Tibial artery (tissue), 4 donors: Measurements from ENCODE around the gene UCP3.

ENCODE experiments used
- DNase-seq, 2 donors: peaks; one replicate each; pipeline ENCODE4 v3.0.0-alpha.2; 2019
- H3K27ac ChIP-seq, 2 donors: fragments of 200-600 bp; sonication (generic) in 1 of 2; 1 replicate in 1 of 2; 2 replicates in 1 of 2; pipeline ENCODE4 v1.5.1; 2018 to 2019; ENCODE audit warnings: mild to moderate bottlenecking in 1 of 2
- H3K27me3 ChIP-seq, 2 donors: fragments of 200-600 bp; sonication (generic) in 1 of 2; one replicate each; pipeline versions ENCODE4 v1.5.1 to v1.6.0; 2016 to 2019
- H3K36me3 ChIP-seq, 3 donors: fragments of 200-600 bp; sonication (generic) in 2 of 3; one replicate each; pipeline ENCODE4 v1.5.1; 2016 to 2019; ENCODE audit warnings: mild to moderate bottlenecking in 2 of 3
- H3K4me1 ChIP-seq, 4 donors: fragments of 200-600 bp; sonication (generic) in 2 of 4; 1 replicate in 3 of 4; 2 replicates in 1 of 4; pipeline ENCODE4 v1.5.1; 2016 to 2019
- H3K4me3 ChIP-seq, 2 donors: fragments of 200-600 bp; sonication (generic) in 1 of 2; 1 replicate in 1 of 2; 2 replicates in 1 of 2; pipeline ENCODE4 v1.5.1; 2018 to 2019; ENCODE audit warnings: mild to moderate bottlenecking in 2 of 2
- H3K9me3 ChIP-seq, 3 donors: fragments of 200-600 bp; sonication (generic) in 1 of 3; one replicate each; pipeline ENCODE4 v1.5.1; 2016 to 2019
- CTCF ChIP-seq, 2 experiments: fragments of 200-600 bp in 1 of 2; fragments of 450-650 bp in 1 of 2; IDR thresholded peaks; one replicate each; pipeline ENCODE4 v1.5.1; 2017 to 2019; ENCODE audit warnings: antibody characterized with exemption in 2 of 2, mild to moderate bottlenecking in 1 of 2, moderate library complexity in 1 of 2
- intact Hi-C: fragments of 100-400 bp; cut with DNase I; formaldehyde crosslinking; loops from one replicate; pipeline ENCODE4 v1.15.0; 2023; ENCODE audit warnings: low total_unique reads

UCP3 gene

GRCh38 chr11:73981051-73981805 is 27.7 kb downstream of the UCP3 start:
- Histone ChIP-seq H3K4me1 (peaks cover 0 to 25% (median 15%) of the 10 kb centered on the region in 4 donors), H3K4me3 (peak overlapping the region; percentile 57 to 62), H3K36me3 (peaks cover 0 to 33% (median 10%) of the 10 kb centered on the region in 3 donors), H3K27ac (peak overlapping the region; percentile 85 to 86), H3K27me3 (no peaks in the 10 kb centered on the region), H3K9me3 (no peaks in the 10 kb centered on the region)
- intact Hi-C loops = loop anchor here (5.0 kb wide), 1 partner anchor 36 kb away; no protein-coding TSS in a partner anchor
- DNase-seq = no peak
- TF ChIP-seq CTCF (IDR thresholded peaks at IDR 0.05) = no peak

- Histone ChIP-seq H3K27ac (peak overlapping the region in 1 of 2 donors; percentile 6), H3K4me1 (peaks cover 0 to 25% (median 15%) of the 10 kb centered on the region in 4 donors)
Measured at GRCh38 chr11:73980001-73980961, 28.6 kb downstream of the UCP3 start.

GRCh38 chr11:73978576-73979086 is 30.3 kb downstream of the UCP3 start:
- intact Hi-C loops = no loop called here
- no peak for DNase-seq
- peaks cover 0 to 57% (median 14%) of the 10 kb centered on the region in 3 donors for H3K36me3 ChIP-seq
- H3K4me1 ChIP-seq = peaks cover 0 to 12% (median 4%) of the 10 kb centered on the region in 4 donors
- no peak for TF ChIP-seq CTCF (IDR thresholded peaks at IDR 0.05)
- H3K4me3 ChIP-seq = no peak overlapping the region
- no peaks in the 10 kb centered on the region for H3K27me3 ChIP-seq
- H3K27ac ChIP-seq = no peak overlapping the region
- no peaks in the 10 kb centered on the region for H3K9me3 ChIP-seq

More at GRCh38 chr11:73980001-73980961, 28.6 kb downstream of the UCP3 start:
- TF ChIP-seq CTCF (IDR thresholded peaks at IDR 0.05) = no peak
- peaks cover 0 to 42% (median 14%) of the 10 kb centered on the region in 3 donors for H3K36me3 ChIP-seq
- H3K4me3 ChIP-seq = no peak overlapping the region
- DNase-seq = peak; percentile 41 to 73
- intact Hi-C loops = loop anchor here (5.0 kb wide), 1 partner anchor 37 kb away; no protein-coding TSS in a partner anchor
- H3K9me3 ChIP-seq = no peaks in the 10 kb centered on the region
- no peaks in the 10 kb centered on the region for H3K27me3 ChIP-seq

- H3K27me3 ChIP-seq = no peaks in the 10 kb centered on the region
- H3K4me3 ChIP-seq = no peak overlapping the region
- intact Hi-C loops = no loop called here
- no peak for DNase-seq
- peaks cover 0 to 57% (median 14%) of the 10 kb centered on the region in 3 donors for H3K36me3 ChIP-seq
- TF ChIP-seq CTCF (IDR thresholded peaks at IDR 0.05) = no peak
- peaks cover 0 to 9% (median 2%) of the 10 kb centered on the region in 4 donors for H3K4me1 ChIP-seq
- no peak overlapping the region for H3K27ac ChIP-seq
- no peaks in the 10 kb centered on the region for H3K9me3 ChIP-seq
Measured at GRCh38 chr11:73977856-73978519, 30.9 kb downstream of the UCP3 start.
